ENCODE results near the gene PDE10A.

The PDE10A gene

GRCh38 chr6:165389534-165389933 lies 273.5 kb downstream of the PDE10A start:
- no peak overlapping the region for H3K4me3 ChIP-seq (ENCODE audit: low read length)
- TF ChIP-seq CTCF (conservative IDR thresholded peaks at IDR 0.05; ENCODE audit: low read length), result no peak
- DNase-seq (ENCODE audit: low read depth), result no peak

- DNase-seq (ENCODE audit: low read depth), result no peak
- no peak for TF ChIP-seq CTCF (conservative IDR thresholded peaks at IDR 0.05; ENCODE audit: low read length)
- no peak overlapping the region for H3K4me3 ChIP-seq (ENCODE audit: low read length)
Observed at GRCh38 chr6:165383323-165383722, 279.7 kb downstream of the PDE10A start.

GRCh38 chr6:165376100-165376499 lies 286.9 kb downstream of the PDE10A start:
- no peak for TF ChIP-seq CTCF (conservative IDR thresholded peaks at IDR 0.05; ENCODE audit: low read length)
- no peak for DNase-seq (ENCODE audit: low read depth)
- no peak overlapping the region for H3K4me3 ChIP-seq (ENCODE audit: low read length)

- no peak for TF ChIP-seq CTCF (conservative IDR thresholded peaks at IDR 0.05; ENCODE audit: low read length)
- DNase-seq (ENCODE audit: low read depth), result no peak
- H3K4me3 ChIP-seq (ENCODE audit: low read length), result no peak overlapping the region
Observed at GRCh38 chr6:165365371-165365770, 297.7 kb downstream of the PDE10A start.

- H3K4me3 ChIP-seq (ENCODE audit: low read length), result no peak overlapping the region
- TF ChIP-seq CTCF (conservative IDR thresholded peaks at IDR 0.05; ENCODE audit: low read length), result no peak
- DNase-seq (ENCODE audit: low read depth), result no peak
Observed at GRCh38 chr6:165345700-165346099, 317.3 kb downstream of the PDE10A start.

- no peak for DNase-seq (ENCODE audit: low read depth)
- TF ChIP-seq CTCF (conservative IDR thresholded peaks at IDR 0.05; ENCODE audit: low read length), result no peak
- H3K4me3 ChIP-seq (ENCODE audit: low read length), result no peak overlapping the region
Observed at GRCh38 chr6:165340532-165340931, 322.5 kb downstream of the PDE10A start.

GRCh38 chr6:165325609-165326008 lies 337.4 kb downstream of the PDE10A start:
- TF ChIP-seq CTCF (conservative IDR thresholded peaks at IDR 0.05; ENCODE audit: low read length), result no peak
- DNase-seq (ENCODE audit: low read depth), result no peak
- no peak overlapping the region for H3K4me3 ChIP-seq (ENCODE audit: low read length)
